B cell (primary cell): Measurements from ENCODE around the gene TMEM131. TPM values are rescaled to one million over a fixed set of nuclear protein-coding genes. Genes with fewer than 3 reads are reported as not detected.

Experiments used
- ATAC-seq: fragments of 200-7000 bp; cut with Tn5 transposase; one replicate; pipeline ENCODE4 v1.10.0; 2021; ENCODE audit warnings: low read depth, mild to moderate bottlenecking, moderate number of reproducible peaks, moderate library complexity
- CTCF ChIA-PET: fragments of 350-600 bp; sonication (Branson Sonifier 250); formaldehyde crosslinking; loops from one replicate; lab custom pipeline; 2021; ENCODE audit warnings: antibody characterized with exemption, inconsistent platforms; lab: Charles Lee
- POLR2A ChIA-PET: fragments of 350-600 bp; sonication (Branson Sonifier 250); formaldehyde crosslinking; loops from one replicate; lab custom pipeline; 2021; ENCODE audit warnings: antibody characterized with exemption; lab: Charles Lee
- DNase-seq: peaks from one replicate; pipeline ENCODE4 v3.0.0; 2013
- H2AFZ ChIP-seq: 2 replicates; pipeline ENCODE4 v1.6.1; 2012; ENCODE audit warnings: mild to moderate bottlenecking, low read depth, low read length; ENCODE audit not compliant: insufficient read depth, poor library complexity, severe bottlenecking
- H3K27ac ChIP-seq, 2 donors: 1 replicate in 1 of 2; 2 replicates in 1 of 2; pipeline ENCODE4 v1.5.1; 2012 to 2013; ENCODE audit warnings: low read length in 2 of 2, mild to moderate bottlenecking in 2 of 2, moderate library complexity in 1 of 2
- H3K27me3 ChIP-seq, 4 experiments: fragments of 200-600 bp in 1 of 4; sonication (generic) in 1 of 4; replicated peaks in 1 of 4; 1 replicate in 2 of 4; 2 replicates in 2 of 4; pipeline versions ENCODE4 v1.6.1 to v1.7.0; 2013 to 2016; ENCODE audit warnings: low read length in 3 of 4, mild to moderate bottlenecking in 2 of 4, mixed read lengths in 1 of 4, moderate library complexity in 1 of 4; ENCODE audit not compliant: insufficient read depth in 4 of 4, control insufficient read depth in 3 of 4; ENCODE audit errors: control extremely low read depth in 1 of 4
- H3K36me3 ChIP-seq, 2 experiments: replicated peaks in 1 of 2; 1 replicate in 1 of 2; 2 replicates in 1 of 2; pipeline versions ENCODE4 v1.6.1 to v1.7.1; 2013; ENCODE audit warnings: low read length in 1 of 2; ENCODE audit not compliant: insufficient read depth in 2 of 2, control insufficient read depth in 1 of 2; ENCODE audit errors: control extremely low read depth in 1 of 2, extremely low read depth in 1 of 2
- H3K4me1 ChIP-seq, 2 donors: fragments of 200-600 bp in 1 of 2; sonication (generic) in 1 of 2; 1 replicate in 1 of 2; 2 replicates in 1 of 2; pipeline versions ENCODE4 v1.5.1 to v1.6.1; 2013 to 2017; ENCODE audit warnings: low read length in 2 of 2; ENCODE audit not compliant: control insufficient read depth in 2 of 2, insufficient read depth in 2 of 2
- H3K4me2 ChIP-seq: replicated peaks from 2 replicates; pipeline ENCODE3; 2012; ENCODE audit warnings: mild to moderate bottlenecking, low read depth, low read length; ENCODE audit not compliant: poor library complexity, severe bottlenecking
- H3K4me3 ChIP-seq, 5 experiments: fragments of 200-600 bp in 1 of 5; sonication (generic) in 1 of 5; 1 replicate in 3 of 5; 2 replicates in 2 of 5; pipeline versions ENCODE4 v1.5.1 to v1.7.0; 2011 to 2016; ENCODE audit warnings: low read length in 4 of 5, mild to moderate bottlenecking in 4 of 5, low read depth in 2 of 5, control low read depth in 1 of 5, moderate library complexity in 1 of 5; ENCODE audit not compliant: insufficient read depth in 1 of 5; ENCODE audit errors: control extremely low read depth in 1 of 5, extremely low read depth in 1 of 5
- H3K79me2 ChIP-seq: fragments of 200-600 bp; sonication (generic); one replicate; pipeline ENCODE4 v1.6.0; 2016; ENCODE audit warnings: low read length; ENCODE audit not compliant: control insufficient read depth, insufficient read depth
- H3K9ac ChIP-seq: fragments of 200-600 bp; sonication (generic); 2 replicates; pipeline ENCODE4 v1.6.1; 2017; ENCODE audit warnings: mild to moderate bottlenecking, low read length, moderate library complexity
- H3K9me3 ChIP-seq, 3 donors: one replicate each; pipeline versions ENCODE4 v1.6.1 to v1.7.1; 2013; ENCODE audit warnings: low read length in 2 of 3; ENCODE audit not compliant: control insufficient read depth in 2 of 3, insufficient read depth in 1 of 3; ENCODE audit errors: control extremely low read depth in 1 of 3
- H4K20me1 ChIP-seq: 2 replicates; pipeline ENCODE4 v1.6.0; 2012; ENCODE audit warnings: mild to moderate bottlenecking, low read length; ENCODE audit not compliant: insufficient read depth, control insufficient read depth, poor library complexity, severe bottlenecking
- H3K27ac Mint-ChIP-seq: one replicate; pipeline ENCODE4 v1.8.0; 2021; ENCODE audit warnings: mixed read lengths
- H3K27me3 Mint-ChIP-seq: one replicate; pipeline ENCODE4 v1.8.0; 2021; ENCODE audit warnings: mixed read lengths
- H3K4me1 Mint-ChIP-seq: one replicate; pipeline ENCODE4 v1.8.0; 2021; ENCODE audit warnings: mixed read lengths
- H3K4me3 Mint-ChIP-seq: one replicate; pipeline ENCODE4 v1.8.0; 2021; ENCODE audit warnings: mixed read lengths
- H3K9me3 Mint-ChIP-seq: one replicate; pipeline ENCODE4 v1.8.0; 2022; ENCODE audit warnings: mixed read lengths; ENCODE audit not compliant: insufficient read depth
- CTCF ChIP-seq: fragments of 200-600 bp; IDR thresholded peaks from one replicate; pipeline ENCODE4 v1.8.0; 2022; ENCODE audit warnings: antibody characterized with exemption, mild to moderate bottlenecking
- EZH2 ChIP-seq: IDR thresholded peaks from 2 replicates; pipeline ENCODE4 v1.6.1; 2012; ENCODE audit warnings: borderline replicate concordance, low read depth, mild to moderate bottlenecking, moderate library complexity, low read length; ENCODE audit not compliant: insufficient read depth, poor library complexity, severe bottlenecking
- WGBS: methylation state at CpG from one replicate; pipeline ENCODE4 v1.1.5; 2013; ENCODE audit warnings: missing lambda C conversion rate; ENCODE audit not compliant: insufficient coverage; 5-methylcytosine and 5-hydroxymethylcytosine counted together
- intact Hi-C: fragments of 100-400 bp; cut with micrococcal nuclease; formaldehyde crosslinking; loops from one replicate; pipeline ENCODE4 v1.10.0; 2022
- polyA plus RNA-seq: library from polyadenylated mRNA; depleted of rRNA; stranded (reverse); fragments of >200 nt; gene quantifications from 2 replicates; pipeline ENCODE4 v1.2.3, GENCODE V29; 2012
- total RNA-seq, 2 donors: library from RNA; stranded (reverse); fragments of 120-200 nt in 1 of 2; gene quantifications; 1 replicate in 1 of 2; 2 replicates in 1 of 2; pipeline versions ENCODE4 v1.2.3 to v1.2.4, GENCODE V29; 2013 to 2022

TMEM131 gene
- total and polyA plus RNA-seq, 2 donors (not counting 1 experiment from before 2014, with no cell fraction given) = 24.3 to 101 TPM

- H3K9me3 ChIP-seq = peaks cover 0 to 13% (median 1%) of the 10 kb centered on the region in 3 donors
- Mint-ChIP-seq H3K27me3 (no peaks in the 10 kb centered on the region), H3K9me3 (no peaks in the 10 kb centered on the region), H3K4me3 (no peak overlapping the region), H3K4me1 (peaks cover 48% of the 10 kb centered on the region), H3K27ac (no peak overlapping the region)
- H3K27me3 ChIP-seq = no peaks in the 10 kb centered on the region
- intact Hi-C loops = no loop called here
- DNase-seq (no peak), ATAC-seq (no peak)
- TF ChIP-seq CTCF = no peak
- TF ChIP-seq EZH2 = no peak
- ChIA-PET POLR2A (no interaction called here), CTCF (interaction anchor here (1.0 to 2.1 kb wide), 4 partner anchors 59 to 400 kb away, joined by 3 to 7 read pairs (median 4); no protein-coding TSS in a partner anchor)
- H4K20me1 ChIP-seq = peaks cover 73% of the 10 kb centered on the region
- no peak overlapping the region for H3K9ac ChIP-seq
- peaks cover 71% of the 10 kb centered on the region for H3K79me2 ChIP-seq
- H3K4me3 ChIP-seq = no peak overlapping the region
- no peak overlapping the region for H3K27ac ChIP-seq
- peaks cover 30 to 31% of the 10 kb centered on the region in 2 donors for H3K4me1 ChIP-seq
- 82% methylated on average over 5 of the region's 5 CpGs for WGBS
- no peak overlapping the region for H3K4me2 ChIP-seq
- H2AFZ ChIP-seq = no peak overlapping the region
- peaks cover 1 to 5% of the 10 kb centered on the region in 2 experiments for H3K36me3 ChIP-seq
Observed at GRCh38 chr2:97868986-97869721, 126.6 kb downstream of the TMEM131 start.

- DNase-seq = no peak
- peaks cover 3% of the 10 kb centered on the region for H3K9me3 Mint-ChIP-seq
- H3K27me3 Mint-ChIP-seq = no peaks in the 10 kb centered on the region
- Histone ChIP-seq H3K36me3 (peaks cover 4 to 27% of the 10 kb centered on the region in 2 experiments), H3K9me3 (peaks cover 1 to 4% (median 3%) of the 10 kb centered on the region in 3 donors), H3K4me1 (peaks cover 4 to 5% of the 10 kb centered on the region in 2 donors), H3K27me3 (no peaks in the 10 kb centered on the region), H2AFZ (no peak overlapping the region), H3K9ac (no peak overlapping the region), H3K4me3 (no peak overlapping the region), H3K79me2 (peaks cover 78% of the 10 kb centered on the region), H3K4me2 (no peak overlapping the region), H3K27ac (no peak overlapping the region), H4K20me1 (peaks cover 59% of the 10 kb centered on the region)
- TF ChIP-seq EZH2 (no peak), CTCF (no peak)
- intact Hi-C loops = no loop called here
- no peak overlapping the region for H3K27ac Mint-ChIP-seq
- H3K4me1 Mint-ChIP-seq = peaks cover 15% of the 10 kb centered on the region
- CTCF ChIA-PET = no interaction called here
- WGBS = no CpG with 5 or more reads among the region's 3 CpGs
- no peak overlapping the region for H3K4me3 Mint-ChIP-seq
- POLR2A ChIA-PET = no interaction called here
- no peak for ATAC-seq
Observed at GRCh38 chr2:97863829-97864228, 131.9 kb downstream of the TMEM131 start.
